ENCODE measurements around the gene MRPS9. TPM values are rescaled to one million over a fixed set of nuclear protein-coding genes. Genes with fewer than 3 reads are reported as not detected.
A peak's percentile ranks its signal among the peaks of the same experiment; 100 is the strongest.

MRPS9 gene
- total and polyA plus RNA-seq, 9 of the 15 experiments (the other 6 are each of a cell fraction or from before 2014, with no cell fraction given), result 46.2 to 143 (median 65.6) TPM

GRCh38 chr2:105092797-105093196 lies 54.9 kb downstream of the MRPS9 start (continued):
- TF ChIP-seq ZBTB40 (IDR thresholded peaks at IDR 0.05) (no peak), ZBTB40 (CRISPR knock-in tag; IDR thresholded peaks at IDR 0.05) (no peak), GMEB1 (CRISPR knock-in tag; IDR thresholded peaks at IDR 0.05) (0 out of 2 replicates have a peak, but pooled peaks have one; percentile 31), ZNF77 (CRISPR knock-in tag; IDR thresholded peaks at IDR 0.05) (no peak), HNRNPK (IDR thresholded peaks at IDR 0.05; ENCODE audit: low read depth, low read length, poor library complexity, severe bottlenecking) (no peak), PATZ1 (CRISPR knock-in tag; IDR thresholded peaks at IDR 0.05; ENCODE audit: borderline replicate concordance) (0 out of 2 replicates have a peak, but pooled peaks have one; percentile 73), ZBTB11 (CRISPR knock-in tag; IDR thresholded peaks at IDR 0.05) (peak in 1 of 3 experiments; percentile 60; a peak in 1 of 6 replicates), POLR2B (IDR thresholded peaks at IDR 0.05; ENCODE audit: low read depth, partially characterized antibody) (no peak), CCNT2 (IDR thresholded peaks at IDR 0.05; ENCODE audit: borderline replicate concordance, extremely low read depth, insufficient read length, low read depth, low read length) (no peak)

Measured in K562 (cell line).